K562 (cell line): Measurements from ENCODE around the gene OR52E2. TPM values are rescaled to one million over a fixed set of nuclear protein-coding genes. Genes with fewer than 3 reads are reported as not detected.

ENCODE experiments used
- AFF4 ChIP-seq: sonication (generic); formaldehyde crosslinking; IDR thresholded peaks from 2 replicates; pipeline ENCODE4 v1.8.0; 2023; ENCODE audit warnings: mild to moderate bottlenecking, missing genetic modification reagents
- ARID1B ChIP-seq: fragments of 450-650 bp; IDR thresholded peaks from 2 replicates; pipeline ENCODE4 v1.6.1; 2016; ENCODE audit warnings: antibody characterized with exemption, mild to moderate bottlenecking, inconsistent platforms
- DPF2 ChIP-seq: fragments of 450-650 bp; IDR thresholded peaks from 2 replicates; pipeline ENCODE4 v1.6.1; 2016
- ELF1 ChIP-seq: fragments of 200-800 bp; sonication (Bioruptor generic); IDR thresholded peaks from 2 replicates; pipeline ENCODE4 v1.6.1; 2016; ENCODE audit warnings: missing genetic modification characterization, missing compliant biosample characterization
- HEY1 ChIP-seq: fragments of 250-450 bp; sonication (Bioruptor Pico); IDR thresholded peaks from 2 replicates; pipeline ENCODE4 v1.5.0; 2020; ENCODE audit warnings: mild to moderate bottlenecking, moderate library complexity, borderline replicate concordance
- LEF1 ChIP-seq: fragments of 450-650 bp; IDR thresholded peaks from 2 replicates; pipeline ENCODE4 v1.6.1; 2016; ENCODE audit warnings: mild to moderate bottlenecking
- NCOA6 ChIP-seq: fragments of 450-650 bp; IDR thresholded peaks from 2 replicates; pipeline ENCODE4 v1.6.1; 2017; ENCODE audit warnings: mild to moderate bottlenecking
- NR1H2 ChIP-seq: sonication (generic); formaldehyde crosslinking; IDR thresholded peaks from 2 replicates; pipeline ENCODE4 v1.4.0; 2020; ENCODE audit warnings: mild to moderate bottlenecking, missing genetic modification reagents
- NR4A1 ChIP-seq, 2 experiments: fragments of 250-450 bp in 1 of 2; fragments of 450-650 bp in 1 of 2; sonication (Bioruptor Pico) in 1 of 2; IDR thresholded peaks; 2 replicates each; pipeline versions ENCODE4 v1.4.0 to v1.6.1; 2016 to 2020; ENCODE audit warnings: mild to moderate bottlenecking in 2 of 2, missing compliant biosample characterization in 1 of 2, missing genetic modification characterization in 1 of 2, moderate library complexity in 1 of 2
- POLR2AphosphoS5 ChIP-seq: IDR thresholded peaks from 2 replicates; pipeline ENCODE4 v1.6.1; 2011; ENCODE audit warnings: mild to moderate bottlenecking, low read depth, low read length, moderate library complexity; ENCODE audit not compliant: control insufficient read depth, insufficient read depth
- RBM14 ChIP-seq: fragments of 200-400 bp; formaldehyde crosslinking; IDR thresholded peaks from 2 replicates; pipeline ENCODE4 v1.6.1; 2018; ENCODE audit warnings: low read depth, mild to moderate bottlenecking, low read length, moderate library complexity, borderline replicate concordance; ENCODE audit not compliant: insufficient read depth
- RBM39 ChIP-seq: fragments of 200-400 bp; formaldehyde crosslinking; optimal IDR thresholded peaks from 2 replicates; pipeline ENCODE3; 2018; ENCODE audit warnings: low read depth, low read length
- ZKSCAN3 ChIP-seq: fragments of 250-450 bp; sonication (Bioruptor Pico); IDR thresholded peaks from 2 replicates; pipeline ENCODE4 v1.4.0; 2020
- ZNF197 ChIP-seq: fragments of 200-800 bp; sonication (Bioruptor generic); IDR thresholded peaks from 2 replicates; pipeline ENCODE4 v1.6.1; 2016; ENCODE audit warnings: low read depth, missing genetic modification characterization, missing compliant biosample characterization
- ZNF766 ChIP-seq: fragments of 200-800 bp; sonication (Bioruptor generic); conservative IDR thresholded peaks from 2 replicates; pipeline ENCODE4 v1.6.1; 2016; ENCODE audit warnings: missing genetic modification characterization, missing compliant biosample characterization
- polyA plus RNA-seq, 8 experiments: library from polyadenylated mRNA; depleted of rRNA in 4 of 8; stranded (reverse) in 5 of 8; unstranded in 3 of 8; fragments of >200 nt; fragmentation: Nextera tagmentation in 2 of 8; fragmentation: Illumina TruSeq in 1 of 8; extraction: Ambion mirVana in 2 of 8; extraction: Trizol in 1 of 8; gene quantifications; 2 replicates each; pipeline versions ENCODE4 v1.2.1 to v1.2.3, GENCODE V29; 2011 to 2014; ENCODE audit warnings: inconsistent platforms in 1 of 8, missing spikeins in 1 of 8
- total RNA-seq, 7 experiments: library from RNA; depleted of rRNA in 6 of 7; stranded (reverse); fragments of >200 nt in 6 of 7; fragmentation: Illumina TruSeq in 2 of 7; extraction: Trizol in 2 of 7; gene quantifications; 2 replicates each; pipeline versions ENCODE4 v1.2.1 to v1.2.3, GENCODE V29; 2011 to 2021; ENCODE audit warnings: low replicate concordance in 1 of 7
- TF ChIP-seq, protein P1 (sequence below): IDR thresholded peaks from 3 replicates; pipeline ENCODE4 v1.6.1; 2011; ENCODE audit warnings: borderline replicate concordance, mild to moderate bottlenecking, moderate library complexity; ENCODE audit not compliant: insufficient read length; ENCODE audit errors: extremely low read depth
- TF ChIP-seq, protein P2 (sequence below): fragments of 250-450 bp; sonication (Bioruptor Pico); IDR thresholded peaks from 2 replicates; pipeline ENCODE4 v1.5.0; 2020; ENCODE audit warnings: mild to moderate bottlenecking, borderline replicate concordance

Gene OR52E2
- total and polyA plus RNA-seq, 9 of the 15 experiments (the other 6 are each of a cell fraction or from before 2014, with no cell fraction given) = not detected

GRCh38 chr11:5107285-5107684 is 47.9 kb upstream of the OR52E2 start (continued):
- TF ChIP-seq, protein P1, sequence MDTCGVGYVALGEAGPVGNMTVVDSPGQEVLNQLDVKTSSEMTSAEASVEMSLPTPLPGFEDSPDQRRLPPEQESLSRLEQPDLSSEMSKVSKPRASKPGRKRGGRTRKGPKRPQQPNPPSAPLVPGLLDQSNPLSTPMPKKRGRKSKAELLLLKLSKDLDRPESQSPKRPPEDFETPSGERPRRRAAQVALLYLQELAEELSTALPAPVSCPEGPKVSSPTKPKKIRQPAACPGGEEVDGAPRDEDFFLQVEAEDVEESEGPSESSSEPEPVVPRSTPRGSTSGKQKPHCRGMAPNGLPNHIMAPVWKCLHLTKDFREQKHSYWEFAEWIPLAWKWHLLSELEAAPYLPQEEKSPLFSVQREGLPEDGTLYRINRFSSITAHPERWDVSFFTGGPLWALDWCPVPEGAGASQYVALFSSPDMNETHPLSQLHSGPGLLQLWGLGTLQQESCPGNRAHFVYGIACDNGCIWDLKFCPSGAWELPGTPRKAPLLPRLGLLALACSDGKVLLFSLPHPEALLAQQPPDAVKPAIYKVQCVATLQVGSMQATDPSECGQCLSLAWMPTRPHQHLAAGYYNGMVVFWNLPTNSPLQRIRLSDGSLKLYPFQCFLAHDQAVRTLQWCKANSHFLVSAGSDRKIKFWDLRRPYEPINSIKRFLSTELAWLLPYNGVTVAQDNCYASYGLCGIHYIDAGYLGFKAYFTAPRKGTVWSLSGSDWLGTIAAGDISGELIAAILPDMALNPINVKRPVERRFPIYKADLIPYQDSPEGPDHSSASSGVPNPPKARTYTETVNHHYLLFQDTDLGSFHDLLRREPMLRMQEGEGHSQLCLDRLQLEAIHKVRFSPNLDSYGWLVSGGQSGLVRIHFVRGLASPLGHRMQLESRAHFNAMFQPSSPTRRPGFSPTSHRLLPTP = no peak
- TF ChIP-seq RBM39 (no peak), ARID1B (peak; percentile 86), POLR2AphosphoS5 (peak; percentile 54; the same call in 1 of the 2 replicates), NCOA6 (no peak), NR1H2 (CRISPR knock-in tag) (no peak), DPF2 (peak; percentile 85), RBM14 (no peak), ZNF197 (no peak), ELF1 (no peak), HEY1 (CRISPR knock-in tag) (no peak), ZNF766 (CRISPR knock-in tag) (no peak), ZKSCAN3 (CRISPR knock-in tag) (no peak), LEF1 (0 out of 2 replicates have a peak, but pooled peaks have one; percentile 22), NR4A1 (CRISPR knock-in tag; IDR thresholded peaks at IDR 0.05) (no peak), NR4A1 (tag; IDR thresholded peaks at IDR 0.05) (no peak), AFF4 (CRISPR knock-in tag) (no peak)
- TF ChIP-seq, protein P2, sequence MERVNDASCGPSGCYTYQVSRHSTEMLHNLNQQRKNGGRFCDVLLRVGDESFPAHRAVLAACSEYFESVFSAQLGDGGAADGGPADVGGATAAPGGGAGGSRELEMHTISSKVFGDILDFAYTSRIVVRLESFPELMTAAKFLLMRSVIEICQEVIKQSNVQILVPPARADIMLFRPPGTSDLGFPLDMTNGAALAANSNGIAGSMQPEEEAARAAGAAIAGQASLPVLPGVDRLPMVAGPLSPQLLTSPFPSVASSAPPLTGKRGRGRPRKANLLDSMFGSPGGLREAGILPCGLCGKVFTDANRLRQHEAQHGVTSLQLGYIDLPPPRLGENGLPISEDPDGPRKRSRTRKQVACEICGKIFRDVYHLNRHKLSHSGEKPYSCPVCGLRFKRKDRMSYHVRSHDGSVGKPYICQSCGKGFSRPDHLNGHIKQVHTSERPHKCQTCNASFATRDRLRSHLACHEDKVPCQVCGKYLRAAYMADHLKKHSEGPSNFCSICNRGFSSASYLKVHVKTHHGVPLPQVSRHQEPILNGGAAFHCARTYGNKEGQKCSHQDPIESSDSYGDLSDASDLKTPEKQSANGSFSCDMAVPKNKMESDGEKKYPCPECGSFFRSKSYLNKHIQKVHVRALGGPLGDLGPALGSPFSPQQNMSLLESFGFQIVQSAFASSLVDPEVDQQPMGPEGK (CRISPR knock-in tag) = no peak
